ENCODE data around the gene ZNF335. TPM values are rescaled to one million over a fixed set of nuclear protein-coding genes. Genes with fewer than 3 reads are reported as not detected.

Gene ZNF335
- total and polyA plus RNA-seq, 11 donors = 5.6 to 14.9 (median 7.5) TPM

GRCh38 chr20:45908084-45908483, 63.9 kb downstream of the ZNF335 start:
- WGBS, 4 donors = 93 to 99% (median 95%) methylated on average over 2 of the region's 2 CpGs
- ATAC-seq (no peak), DNase-seq (no peak)
- no peaks in the 10 kb centered on the region for H3K9me3 ChIP-seq
- H3K4me3 ChIP-seq = peak overlapping the region in 1 of 12 donors; percentile 4
- H3K27ac ChIP-seq = no peak overlapping the region
- TF ChIP-seq CTCF (IDR thresholded peaks at IDR 0.05) = no peak
- TF ChIP-seq POLR2A (IDR thresholded peaks at IDR 0.05) = no peak
- peaks cover 0 to 5% (median 0%) of the 10 kb centered on the region in 9 donors for H3K27me3 ChIP-seq
- intact Hi-C loops (cut with DNase I) = no loop called here
- H3K4me1 ChIP-seq = peaks cover 0 to 35% (median 18%) of the 10 kb centered on the region in 12 donors
- peaks cover 0 to 56% (median 30%) of the 10 kb centered on the region in 9 donors for H3K36me3 ChIP-seq

GRCh38 chr20:45907219-45907948, 64.6 kb downstream of the ZNF335 start:
- Histone ChIP-seq H3K27me3 (peaks cover 0 to 5% (median 0%) of the 10 kb centered on the region in 9 donors), H3K4me1 (peaks cover 0 to 28% (median 13%) of the 10 kb centered on the region in 12 donors), H3K4me3 (no peak overlapping the region), H3K36me3 (peaks cover 0 to 61% (median 33%) of the 10 kb centered on the region in 9 donors), H3K27ac (no peak overlapping the region), H3K9me3 (no peaks in the 10 kb centered on the region)
- DNase-seq (no peak), ATAC-seq (no peak)
- intact Hi-C loops (cut with DNase I) = no loop called here
- TF ChIP-seq POLR2A (IDR thresholded peaks at IDR 0.05) (no peak), CTCF (IDR thresholded peaks at IDR 0.05) (no peak)
- 94 to 96% (median 95%) methylated on average over 15 to 17 of the region's 17 CpGs for WGBS, 4 donors

- TF ChIP-seq CTCF (IDR thresholded peaks at IDR 0.05) (no peak), POLR2A (IDR thresholded peaks at IDR 0.05) (no peak)
- no peaks in the 10 kb centered on the region for H3K27me3 ChIP-seq
- no peak overlapping the region for H3K27ac ChIP-seq
- H3K36me3 ChIP-seq = peaks cover 0 to 77% (median 50%) of the 10 kb centered on the region in 9 donors
- intact Hi-C loops (cut with DNase I) = no loop called here
- no peak for ATAC-seq
- no peak for DNase-seq
- H3K4me1 ChIP-seq = peaks cover 0 to 12% (median 0%) of the 10 kb centered on the region in 12 donors
- no peaks in the 10 kb centered on the region for H3K9me3 ChIP-seq
- 88 to 93% (median 90%) methylated on average over 8 of the region's 8 CpGs for WGBS, 4 donors
- no peak overlapping the region for H3K4me3 ChIP-seq
Observed at GRCh38 chr20:45905505-45906079, 66.4 kb downstream of the ZNF335 start.
